Mesenchymal stem cell (in vitro differentiated cells and primary cell): ENCODE results near the gene ZNF385C.

Experiments used
- DNase-seq: peaks from one replicate; pipeline ENCODE4 v3.0.0-alpha.2; 2013
- H2AFZ ChIP-seq: one replicate; pipeline ENCODE4 v1.6.1; 2013; ENCODE audit warnings: low read depth, mild to moderate bottlenecking, control low read depth, inconsistent platforms, low read length, moderate library complexity
- H2AK5ac ChIP-seq: 2 replicates; pipeline ENCODE4 v1.6.1; 2013; ENCODE audit warnings: low read length, moderate library complexity, mild to moderate bottlenecking, inconsistent platforms; ENCODE audit not compliant: severe bottlenecking
- H2BK120ac ChIP-seq: one replicate; pipeline ENCODE4 v1.6.1; 2013; ENCODE audit warnings: low read depth, mild to moderate bottlenecking, inconsistent platforms, low read length, moderate library complexity
- H2BK12ac ChIP-seq, 2 experiments: one replicate each; pipeline ENCODE4 v1.6.1; 2013; ENCODE audit warnings: inconsistent platforms in 2 of 2, low read length in 2 of 2, mild to moderate bottlenecking in 2 of 2, moderate library complexity in 2 of 2, control low read depth in 1 of 2
- H2BK15ac ChIP-seq: one replicate; pipeline ENCODE4 v1.6.1; 2013; ENCODE audit warnings: mild to moderate bottlenecking, low read depth, inconsistent platforms; ENCODE audit not compliant: poor library complexity, severe bottlenecking
- H2BK5ac ChIP-seq: 2 replicates; pipeline ENCODE4 v1.6.1; 2013; ENCODE audit warnings: low read depth, mild to moderate bottlenecking, low read length, control low read depth, inconsistent platforms; ENCODE audit not compliant: poor library complexity, severe bottlenecking
- H3K14ac ChIP-seq, 2 experiments: one replicate each; pipeline ENCODE4 v1.6.1; 2013; ENCODE audit warnings: inconsistent platforms in 2 of 2, low read length in 2 of 2, control low read depth in 1 of 2, mild to moderate bottlenecking in 1 of 2, moderate library complexity in 1 of 2
- H3K18ac ChIP-seq, 2 experiments: one replicate each; pipeline ENCODE4 v1.6.1; 2013; ENCODE audit warnings: inconsistent platforms in 2 of 2, low read length in 2 of 2, control low read depth in 1 of 2, low read depth in 1 of 2, mild to moderate bottlenecking in 1 of 2
- H3K23ac ChIP-seq, 2 experiments: one replicate each; pipeline ENCODE4 v1.6.1; 2013; ENCODE audit warnings: inconsistent platforms in 2 of 2, low read length in 2 of 2, mild to moderate bottlenecking in 2 of 2, moderate library complexity in 2 of 2, control low read depth in 1 of 2
- H3K27ac ChIP-seq: 2 replicates; pipeline ENCODE4 v1.5.1; 2013; ENCODE audit warnings: mild to moderate bottlenecking, moderate library complexity, low read length, control low read depth, inconsistent platforms; ENCODE audit not compliant: poor library complexity, severe bottlenecking
- H3K27me3 ChIP-seq, 2 experiments: 2 replicates each; pipeline versions ENCODE4 v1.6.1 to v1.7.0; 2013; ENCODE audit warnings: low read length in 2 of 2, mild to moderate bottlenecking in 2 of 2, moderate library complexity in 2 of 2, control low read depth in 1 of 2, inconsistent platforms in 1 of 2; ENCODE audit not compliant: control insufficient read depth in 1 of 2, insufficient read depth in 1 of 2
- H3K36me3 ChIP-seq, 2 experiments: 2 replicates each; pipeline versions ENCODE4 v1.6.1 to v1.7.0; 2013; ENCODE audit warnings: low read length in 2 of 2, control low read depth in 1 of 2, inconsistent platforms in 1 of 2, low read depth in 1 of 2, mild to moderate bottlenecking in 1 of 2; ENCODE audit not compliant: insufficient read depth in 2 of 2, control insufficient read depth in 1 of 2
- H3K4ac ChIP-seq, 2 experiments: one replicate each; pipeline ENCODE4 v1.6.1; 2013; ENCODE audit warnings: inconsistent platforms in 2 of 2, low read length in 2 of 2, mild to moderate bottlenecking in 2 of 2, moderate library complexity in 2 of 2, control low read depth in 1 of 2, low read depth in 1 of 2
- H3K4me1 ChIP-seq: 2 replicates; pipeline ENCODE4 v1.6.1; 2013; ENCODE audit warnings: low read depth, low read length, control low read depth; ENCODE audit not compliant: control insufficient read depth, insufficient read depth
- H3K4me2 ChIP-seq: 2 replicates; pipeline ENCODE4 v1.6.1; 2013; ENCODE audit warnings: low read length, mild to moderate bottlenecking, inconsistent platforms; ENCODE audit not compliant: poor library complexity, severe bottlenecking
- H3K4me3 ChIP-seq, 2 experiments: 2 replicates each; pipeline versions ENCODE4 v1.5.1 to v1.7.0; 2013; ENCODE audit warnings: low read length in 2 of 2, mild to moderate bottlenecking in 2 of 2, control low read depth in 1 of 2, low read depth in 1 of 2; ENCODE audit not compliant: insufficient read depth in 1 of 2
- H3K79me1 ChIP-seq: replicated peaks from 2 replicates; pipeline ENCODE4 v1.6.1; 2013; ENCODE audit warnings: mild to moderate bottlenecking, control low read depth, low read length, inconsistent platforms; ENCODE audit not compliant: poor library complexity, severe bottlenecking
- H3K9ac ChIP-seq: 2 replicates; pipeline ENCODE4 v1.7.0; 2013; ENCODE audit warnings: mild to moderate bottlenecking, low read length, moderate library complexity
- H3K9me3 ChIP-seq: 2 replicates; pipeline ENCODE4 v1.7.0; 2013; ENCODE audit warnings: mild to moderate bottlenecking, low read length; ENCODE audit not compliant: control insufficient read depth
- H4K8ac ChIP-seq: one replicate; pipeline ENCODE4 v1.6.1; 2013; ENCODE audit warnings: inconsistent platforms, mild to moderate bottlenecking, low read length, moderate library complexity
- H4K91ac ChIP-seq: one replicate; pipeline ENCODE4 v1.6.1; 2013; ENCODE audit warnings: mild to moderate bottlenecking, low read length, inconsistent platforms
- WGBS: methylation state at CpG from one replicate; pipeline ENCODE4 v1.1.7; 2013; ENCODE audit warnings: mixed read lengths; 5-methylcytosine and 5-hydroxymethylcytosine counted together

ZNF385C gene

DNA sequence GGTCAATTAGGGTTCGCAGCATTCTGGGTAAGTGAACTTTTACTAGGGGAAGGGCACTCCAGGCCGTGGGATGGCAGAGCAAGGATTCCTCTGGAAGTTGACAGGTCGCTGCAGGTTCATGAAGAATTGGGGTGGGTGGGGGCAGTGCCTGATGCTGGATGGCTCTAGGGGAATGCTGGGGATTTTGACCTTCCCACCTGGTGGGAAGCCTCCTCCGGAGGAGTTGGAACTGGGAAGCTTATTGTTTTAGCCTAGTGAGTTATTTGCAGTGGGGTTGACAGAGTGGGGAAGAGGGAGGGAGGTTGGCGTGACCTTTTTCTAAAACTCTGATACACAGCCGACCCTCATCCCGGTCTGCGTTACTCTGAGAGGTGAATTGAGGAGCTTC lies 47.3 kb downstream of the ZNF385C start:
- H3K23ac ChIP-seq = no peak overlapping the region
- WGBS = 67% methylated on average over 8 of the region's 8 CpGs
- no peak overlapping the region for H3K4me3 ChIP-seq
- H3K27ac ChIP-seq = no peak overlapping the region
- no peak overlapping the region for H2AK5ac ChIP-seq
- H3K4me2 ChIP-seq = peak overlapping the region; percentile 75
- no peak overlapping the region for H2AFZ ChIP-seq
- no peak overlapping the region for H2BK12ac ChIP-seq
- peaks cover 15% of the 10 kb centered on the region for H3K4me1 ChIP-seq
- H2BK120ac ChIP-seq = no peak overlapping the region
- H3K14ac ChIP-seq = no peak overlapping the region
- no peaks in the 10 kb centered on the region for H3K36me3 ChIP-seq
- peaks cover 2% of the 10 kb centered on the region for H3K9me3 ChIP-seq
- H3K18ac ChIP-seq = no peak overlapping the region
- no peak for DNase-seq
- no peak overlapping the region for H4K8ac ChIP-seq
- no peak overlapping the region for H2BK5ac ChIP-seq
- H3K9ac ChIP-seq = no peak overlapping the region
- H4K91ac ChIP-seq = no peak overlapping the region
- H3K4ac ChIP-seq = no peak overlapping the region
- H3K79me1 ChIP-seq = no peaks in the 10 kb centered on the region
- no peak overlapping the region for H2BK15ac ChIP-seq
- peaks cover 64 to 73% of the 10 kb centered on the region in 2 experiments for H3K27me3 ChIP-seq

DNA sequence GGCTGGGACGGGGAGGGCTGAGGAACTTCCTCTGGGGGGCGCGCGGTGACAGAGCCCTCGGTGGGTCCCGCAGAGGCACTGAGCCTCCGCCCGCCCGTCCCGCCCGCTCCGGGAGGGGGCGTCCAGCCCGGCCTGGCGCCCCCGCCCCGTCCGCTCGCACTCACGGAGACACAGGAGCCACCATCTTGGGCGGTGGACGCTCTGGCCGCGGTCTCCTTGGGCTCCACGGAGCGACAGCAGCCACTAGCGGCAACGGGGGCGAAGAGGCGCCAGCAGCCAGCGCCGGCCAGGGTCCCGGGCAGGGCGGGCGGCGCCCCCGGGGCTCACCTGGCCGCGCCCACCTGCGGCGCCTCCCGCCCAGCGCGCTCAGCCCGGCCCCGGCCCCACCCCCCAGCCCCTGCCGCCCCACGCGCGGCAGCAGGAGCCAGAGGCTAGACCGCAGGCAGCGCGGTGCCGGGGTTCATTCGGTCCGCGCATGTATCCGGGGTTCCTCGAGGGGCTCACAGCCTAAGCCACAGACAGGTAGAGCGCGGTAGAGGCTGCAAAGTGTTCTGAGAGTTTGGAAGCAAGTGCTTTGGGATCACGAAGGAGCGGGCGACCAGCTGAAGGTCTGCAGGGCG lies 47.8 kb downstream of the ZNF385C start, which contains the start of gene C17orf113:
Gene C17orf113, minus strand, starts transcription at position 209 of the 620 bp plus-strand sequence. CDS start 7,225 bp downstream, outside the sequence.
- Histone ChIP-seq H3K36me3 (no peaks in the 10 kb centered on the region), H2BK15ac (peak within 1 kb of the TSS; percentile 98), H2BK120ac (peak within 1 kb of the TSS; percentile 71), H2BK12ac (peak within 1 kb of the TSS in 1 of 2 experiments; percentile 54), H3K4ac (peak within 1 kb of the TSS in 1 of 2 experiments; percentile 52), H3K9me3 (peaks cover 2% of the 10 kb centered on the region), H3K79me1 (no peaks in the 10 kb centered on the region), H3K27me3 (peaks cover 59 to 68% of the 10 kb centered on the region in 2 experiments), H3K27ac (no peak within 1 kb of the TSS), H4K91ac (peak within 1 kb of the TSS; percentile 43), H3K23ac (no peak within 1 kb of the TSS), H3K4me3 (peak within 1 kb of the TSS; percentile 53 to 64), H2AFZ (peak within 1 kb of the TSS; percentile 84), H3K18ac (peak within 1 kb of the TSS; percentile 3 to 41), H2AK5ac (no peak within 1 kb of the TSS), H2BK5ac (no peak within 1 kb of the TSS), H3K4me2 (peak within 1 kb of the TSS; percentile 75), H4K8ac (peak within 1 kb of the TSS; percentile 21), H3K14ac (no peak within 1 kb of the TSS), H3K9ac (peak within 1 kb of the TSS; percentile 26), H3K4me1 (peaks cover 11% of the 10 kb centered on the region)
- WGBS = 4% methylated on average over 43 of the region's 65 CpGs
- DNase-seq = peak; percentile 49

DNA sequence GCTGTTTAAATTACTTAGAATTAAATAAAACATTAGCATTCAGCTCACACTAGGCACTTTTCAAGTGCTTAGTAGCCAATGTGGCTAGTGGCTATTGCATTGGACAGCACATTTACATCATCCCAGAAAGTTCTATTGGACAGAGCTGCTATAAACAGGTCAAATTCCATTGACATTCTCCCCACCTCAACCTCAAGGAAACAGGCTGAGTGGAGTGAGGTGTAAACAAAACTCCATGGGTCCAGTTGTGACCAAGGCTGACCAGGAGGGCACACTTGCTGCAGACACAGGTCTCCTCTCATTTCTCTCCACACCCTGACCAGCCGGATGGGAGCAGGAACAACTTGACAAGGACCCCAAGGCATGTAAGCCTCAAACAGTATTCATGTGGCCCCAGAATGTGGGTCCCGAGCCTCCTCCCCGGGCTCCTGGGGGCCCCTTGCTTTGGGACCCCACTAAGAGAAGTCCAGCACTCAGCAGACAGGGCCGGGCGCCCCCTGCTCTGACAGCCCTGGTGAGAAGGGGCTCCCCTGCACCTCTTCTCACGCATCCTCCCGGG lies 48.4 kb downstream of the ZNF385C start:
- peak overlapping the region; percentile 84 for H2AFZ ChIP-seq
- H3K4me1 ChIP-seq = peaks cover 8% of the 10 kb centered on the region
- peak overlapping the region; percentile 21 for H4K8ac ChIP-seq
- WGBS = 3% methylated on average over 7 of the region's 7 CpGs
- H3K4ac ChIP-seq = peak overlapping the region in 1 of 2 experiments; percentile 52
- peaks cover 2% of the 10 kb centered on the region for H3K9me3 ChIP-seq
- peak overlapping the region in 1 of 2 experiments; percentile 54 for H2BK12ac ChIP-seq
- peak; percentile 24 for DNase-seq
- peak overlapping the region; percentile 26 for H3K9ac ChIP-seq
- no peak overlapping the region for H2AK5ac ChIP-seq
- H3K14ac ChIP-seq = no peak overlapping the region
- H3K27ac ChIP-seq = no peak overlapping the region
- peak overlapping the region; percentile 43 for H4K91ac ChIP-seq
- H3K18ac ChIP-seq = peak overlapping the region; percentile 3 to 41
- H3K4me2 ChIP-seq = peak overlapping the region; percentile 71
- peak overlapping the region; percentile 71 for H2BK120ac ChIP-seq
- peak overlapping the region; percentile 98 for H2BK15ac ChIP-seq
- H3K4me3 ChIP-seq = peak overlapping the region; percentile 53 to 64
- H2BK5ac ChIP-seq = no peak overlapping the region
- H3K27me3 ChIP-seq = peaks cover 53 to 65% of the 10 kb centered on the region in 2 experiments
- no peaks in the 10 kb centered on the region for H3K36me3 ChIP-seq
- no peaks in the 10 kb centered on the region for H3K79me1 ChIP-seq
- no peak overlapping the region for H3K23ac ChIP-seq

DNA sequence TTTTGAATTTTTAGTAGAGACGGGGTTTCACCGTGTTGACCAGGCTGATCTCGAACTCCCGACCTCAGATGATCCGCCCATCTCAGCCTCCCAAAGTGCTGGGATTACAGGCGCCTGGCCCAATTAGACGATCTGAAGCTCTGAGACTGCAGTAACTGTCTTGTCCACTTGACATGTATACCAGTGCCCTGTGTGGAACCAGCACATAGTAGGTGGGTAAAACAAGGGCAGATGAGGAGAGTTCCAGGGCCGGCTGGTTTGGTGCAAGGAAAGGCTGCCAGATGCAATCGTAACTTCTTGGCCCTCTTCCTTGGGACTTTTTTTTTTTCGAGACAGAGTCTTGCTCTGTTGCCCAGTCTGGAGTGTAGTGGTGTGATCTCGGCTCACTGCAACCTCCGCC lies 50.9 kb downstream of the ZNF385C start:
- no peak overlapping the region for H3K14ac ChIP-seq
- H3K4me1 ChIP-seq = peaks cover 8% of the 10 kb centered on the region
- H3K9me3 ChIP-seq = peaks cover 2% of the 10 kb centered on the region
- no peaks in the 10 kb centered on the region for H3K36me3 ChIP-seq
- no peaks in the 10 kb centered on the region for H3K79me1 ChIP-seq
- no peak overlapping the region for H2AK5ac ChIP-seq
- no peak overlapping the region for H3K4ac ChIP-seq
- peaks cover 27 to 41% of the 10 kb centered on the region in 2 experiments for H3K27me3 ChIP-seq
- no peak overlapping the region for H2BK12ac ChIP-seq
- no peak for DNase-seq
- H4K91ac ChIP-seq = no peak overlapping the region
- H3K4me2 ChIP-seq = no peak overlapping the region
- no peak overlapping the region for H4K8ac ChIP-seq
- H3K4me3 ChIP-seq = no peak overlapping the region
- no peak overlapping the region for H3K27ac ChIP-seq
- H2AFZ ChIP-seq = no peak overlapping the region
- H3K9ac ChIP-seq = no peak overlapping the region
- no peak overlapping the region for H2BK15ac ChIP-seq
- WGBS = 85% methylated on average over 9 of the region's 12 CpGs
- H2BK5ac ChIP-seq = no peak overlapping the region
- no peak overlapping the region for H3K23ac ChIP-seq
- no peak overlapping the region for H3K18ac ChIP-seq
- H2BK120ac ChIP-seq = no peak overlapping the region
